H9 (cell line): ENCODE measurements around the gene TIMM8B. TPM values are rescaled to one million over a fixed set of nuclear protein-coding genes. Genes with fewer than 3 reads are reported as not detected.
A peak's percentile ranks its signal among the peaks of the same experiment; 100 is the strongest.

Source experiments
- DNase-seq: peaks from one replicate; pipeline ENCODE4 v3.0.0-alpha.2; 2017
- H2AFZ ChIP-seq: one replicate; pipeline ENCODE4 v1.6.1; 2013; ENCODE audit warnings: mild to moderate bottlenecking, low read length, control low read depth, moderate library complexity
- H2AK5ac ChIP-seq: 2 replicates; pipeline ENCODE4 v1.6.1; 2013; ENCODE audit warnings: low read length, control low read depth, mixed read lengths; ENCODE audit not compliant: insufficient read length
- H2BK120ac ChIP-seq: one replicate; pipeline ENCODE4 v1.6.1; 2013; ENCODE audit warnings: low read depth, mild to moderate bottlenecking, low read length, control low read depth, inconsistent platforms; ENCODE audit not compliant: poor library complexity, severe bottlenecking
- H2BK12ac ChIP-seq: 2 replicates; pipeline ENCODE4 v1.6.1; 2013; ENCODE audit warnings: low read length, control low read depth, mixed read lengths, low read depth; ENCODE audit not compliant: insufficient read length
- H2BK15ac ChIP-seq: 2 replicates; pipeline ENCODE4 v1.6.1; 2013; ENCODE audit warnings: low read depth, low read length, control low read depth
- H2BK20ac ChIP-seq: one replicate; pipeline ENCODE4 v1.6.1; 2013; ENCODE audit warnings: low read depth, mild to moderate bottlenecking, low read length, control low read depth, inconsistent platforms; ENCODE audit not compliant: poor library complexity, severe bottlenecking
- H2BK5ac ChIP-seq: 2 replicates; pipeline ENCODE4 v1.6.1; 2013; ENCODE audit warnings: low read length, control low read depth, mixed read lengths; ENCODE audit not compliant: insufficient read length
- H3K14ac ChIP-seq: 2 replicates; pipeline ENCODE4 v1.6.1; 2013; ENCODE audit warnings: low read length, control low read depth; ENCODE audit not compliant: insufficient read depth
- H3K18ac ChIP-seq: 2 replicates; pipeline ENCODE4 v1.6.1; 2013; ENCODE audit warnings: low read depth, mild to moderate bottlenecking, mixed read lengths, low read length, control low read depth; ENCODE audit not compliant: insufficient read length
- H3K23ac ChIP-seq: 2 replicates; pipeline ENCODE4 v1.6.1; 2013; ENCODE audit warnings: low read length, control low read depth, mixed read lengths, low read depth; ENCODE audit not compliant: insufficient read length
- H3K23me2 ChIP-seq: 2 replicates; pipeline ENCODE4 v1.6.1; 2013; ENCODE audit warnings: low read depth, mild to moderate bottlenecking, mixed read lengths, low read length, control low read depth; ENCODE audit not compliant: insufficient read length, poor library complexity, severe bottlenecking
- H3K27ac ChIP-seq: 2 replicates; pipeline ENCODE4 v1.5.1; 2013; ENCODE audit warnings: low read length, control low read depth, mixed read lengths, low read depth; ENCODE audit not compliant: insufficient read length
- H3K27me3 ChIP-seq: 2 replicates; pipeline ENCODE4 v1.6.1; 2013; ENCODE audit warnings: low read length, control low read depth, inconsistent platforms; ENCODE audit not compliant: insufficient read depth
- H3K4ac ChIP-seq: 2 replicates; pipeline ENCODE4 v1.6.1; 2013; ENCODE audit warnings: low read depth, mild to moderate bottlenecking, control low read depth, inconsistent platforms, low read length, moderate library complexity
- H3K4me1 ChIP-seq: 2 replicates; pipeline ENCODE4 v1.6.1; 2013; ENCODE audit warnings: low read length, control low read depth, inconsistent platforms; ENCODE audit not compliant: insufficient read depth
- H3K4me2 ChIP-seq: 2 replicates; pipeline ENCODE4 v1.6.1; 2013; ENCODE audit warnings: low read length, control low read depth, mixed read lengths; ENCODE audit not compliant: insufficient read length, insufficient read depth
- H3K56ac ChIP-seq: 2 replicates; pipeline ENCODE4 v1.6.1; 2013; ENCODE audit warnings: low read depth, mild to moderate bottlenecking, mixed read lengths, low read length, control low read depth; ENCODE audit not compliant: insufficient read length
- H3K79me1 ChIP-seq: 2 replicates; pipeline ENCODE4 v1.6.1; 2013; ENCODE audit warnings: low read depth, mild to moderate bottlenecking, moderate library complexity, low read length, control low read depth, inconsistent platforms; ENCODE audit not compliant: insufficient read depth, poor library complexity, severe bottlenecking
- H3K79me2 ChIP-seq: 2 replicates; pipeline ENCODE4 v1.6.1; 2013; ENCODE audit warnings: low read length, control low read depth, inconsistent platforms; ENCODE audit not compliant: insufficient read depth
- H3K9ac ChIP-seq: 2 replicates; pipeline ENCODE4 v1.6.1; 2013; ENCODE audit warnings: low read length, control low read depth, mixed read lengths; ENCODE audit not compliant: insufficient read length; ENCODE audit errors: extremely low read depth
- H3K9me3 ChIP-seq: one replicate; pipeline ENCODE4 v1.6.1; 2013; ENCODE audit warnings: low read depth, low read length, inconsistent platforms; ENCODE audit not compliant: control insufficient read depth
- H3T11ph ChIP-seq: one replicate; pipeline ENCODE4 v1.6.1; 2013; ENCODE audit warnings: mild to moderate bottlenecking, low read length, control low read depth, inconsistent platforms
- H4K20me1 ChIP-seq: one replicate; pipeline ENCODE4 v1.6.1; 2013; ENCODE audit not compliant: control insufficient read depth, insufficient read length, insufficient read depth
- H4K5ac ChIP-seq: 2 replicates; pipeline ENCODE4 v1.6.1; 2013; ENCODE audit warnings: low read depth, mild to moderate bottlenecking, mixed read lengths, low read length, control low read depth; ENCODE audit not compliant: insufficient read length
- H4K8ac ChIP-seq: replicated peaks from 2 replicates; pipeline ENCODE4 v1.6.1; 2013; ENCODE audit warnings: low read length, control low read depth, mixed read lengths, low read depth; ENCODE audit not compliant: insufficient read length
- H4K91ac ChIP-seq: 2 replicates; pipeline ENCODE4 v1.6.1; 2013; ENCODE audit warnings: low read depth, mild to moderate bottlenecking, moderate library complexity, mixed read lengths, low read length, control low read depth; ENCODE audit not compliant: insufficient read length
- H3K27ac Mint-ChIP-seq, 3 experiments: 2 replicates in 2 of 3; 3 replicates in 1 of 3; pipeline ENCODE4 v1.8.0; 2020 to 2021; ENCODE audit warnings: mixed read lengths in 3 of 3, mild to moderate bottlenecking in 1 of 3, moderate library complexity in 1 of 3
- H3K27me3 Mint-ChIP-seq: 2 replicates; pipeline ENCODE4 v1.8.0; 2021; ENCODE audit warnings: low read depth, mild to moderate bottlenecking, moderate library complexity, mixed read lengths
- H3K36me3 Mint-ChIP-seq, 3 experiments: 2 replicates in 2 of 3; 3 replicates in 1 of 3; pipeline ENCODE4 v1.8.0; 2020 to 2021; ENCODE audit warnings: low read depth in 3 of 3, mixed read lengths in 3 of 3; ENCODE audit not compliant: insufficient read depth in 1 of 3
- H3K4me1 Mint-ChIP-seq, 2 experiments: 2 replicates each; pipeline ENCODE4 v1.8.0; 2020; ENCODE audit warnings: mixed read lengths in 2 of 2
- H3K4me3 Mint-ChIP-seq, 2 experiments: 2 replicates in 1 of 2; 3 replicates in 1 of 2; pipeline ENCODE4 v1.8.0; 2020 to 2021; ENCODE audit warnings: mild to moderate bottlenecking in 2 of 2, mixed read lengths in 2 of 2, moderate library complexity in 1 of 2
- H3K9me3 Mint-ChIP-seq, 2 experiments: 2 replicates in 1 of 2; 3 replicates in 1 of 2; pipeline ENCODE4 v1.8.0; 2020; ENCODE audit warnings: mild to moderate bottlenecking in 2 of 2, mixed read lengths in 2 of 2, moderate library complexity in 1 of 2
- CTCF ChIP-seq: fragments of 200-600 bp; sonication (generic); conservative IDR thresholded peaks from 3 replicates; pipeline ENCODE4 v1.8.0; 2021; ENCODE audit warnings: antibody characterized with exemption, mild to moderate bottlenecking
- WGBS: extraction: QIAGEN DNeasy Blood & Tissue Kit; methylation state at CpG from one replicate; pipeline ENCODE4 v1.1.7; 2013; ENCODE audit warnings: missing lambda C conversion rate, low lambda C conversion rate, mixed read lengths; ENCODE audit not compliant: insufficient read length; ENCODE audit errors: extremely low coverage; 5-methylcytosine and 5-hydroxymethylcytosine counted together
- total RNA-seq: library from RNA; stranded (reverse); gene quantifications from 2 replicates; pipeline ENCODE4 v1.2.1, GENCODE V29; 2021

Gene TIMM8B
- total RNA-seq, 1 experiment from 2014 or later: 84.4 TPM

DNA sequence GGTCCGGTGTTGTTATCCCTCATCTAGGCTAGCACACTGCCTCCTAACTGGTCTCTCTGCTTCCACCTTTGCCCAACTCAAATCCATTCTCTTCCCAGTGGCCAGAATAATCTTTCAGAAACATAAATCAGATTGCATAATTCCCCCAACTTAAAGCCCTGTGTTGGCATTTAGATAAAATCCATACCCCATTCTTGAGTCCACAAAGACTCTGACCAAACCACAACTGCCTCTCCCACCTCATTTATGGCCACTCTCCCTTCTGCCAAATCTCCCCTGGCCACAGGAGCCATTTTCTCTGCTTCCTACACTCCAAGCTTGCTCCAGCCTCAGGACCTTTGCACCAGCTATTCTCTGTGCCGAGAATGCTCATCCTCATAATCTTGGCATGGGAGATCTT is 40.5 kb upstream of the TIMM8B start:
- no peaks in the 10 kb centered on the region for H4K20me1 ChIP-seq
- H3K9me3 Mint-ChIP-seq: peaks cover 0 to 3% of the 10 kb centered on the region in 2 experiments; a peak in 2 of 5 replicates
- H2BK12ac ChIP-seq: no peak overlapping the region
- no peaks in the 10 kb centered on the region for H3K27me3 ChIP-seq
- no peaks in the 10 kb centered on the region for H3K4me1 ChIP-seq
- no peak for TF ChIP-seq CTCF
- no peak overlapping the region for H3T11ph ChIP-seq
- no peaks in the 10 kb centered on the region for H3K23me2 ChIP-seq
- WGBS: no CpG with 5 or more reads among the region's 2 CpGs
- H3K14ac ChIP-seq: no peak overlapping the region
- H2BK15ac ChIP-seq: no peak overlapping the region
- H4K8ac ChIP-seq: no peak overlapping the region
- no peak overlapping the region for H2BK120ac ChIP-seq
- H3K9me3 ChIP-seq: no peaks in the 10 kb centered on the region
- H3K27me3 Mint-ChIP-seq: no peaks in the 10 kb centered on the region
- no peak overlapping the region for H3K4me2 ChIP-seq
- H3K27ac ChIP-seq: no peak overlapping the region
- H2AK5ac ChIP-seq: no peak overlapping the region
- H3K23ac ChIP-seq: no peak overlapping the region
- H2BK20ac ChIP-seq: no peak overlapping the region
- no peaks in the 10 kb centered on the region for H3K4me1 Mint-ChIP-seq
- no peak overlapping the region for H3K27ac Mint-ChIP-seq
- no peak overlapping the region for H4K5ac ChIP-seq
- no peak overlapping the region for H3K4ac ChIP-seq
- H3K18ac ChIP-seq: no peak overlapping the region
- no peak overlapping the region for H3K9ac ChIP-seq
- DNase-seq: no peak
- H3K56ac ChIP-seq: no peak overlapping the region
- H3K36me3 Mint-ChIP-seq: no peaks in the 10 kb centered on the region
- H2BK5ac ChIP-seq: peak overlapping the region; percentile 39
- no peaks in the 10 kb centered on the region for H3K79me1 ChIP-seq
- no peak overlapping the region for H3K4me3 Mint-ChIP-seq
- no peaks in the 10 kb centered on the region for H3K79me2 ChIP-seq
- H4K91ac ChIP-seq: no peak overlapping the region
- H2AFZ ChIP-seq: no peak overlapping the region
